Astrocyte of the cerebellum (primary cell): ENCODE data around the gene CAMTA1.

ENCODE experiments used
- DNase-seq: peaks from one replicate; pipeline ENCODE4 v3.0.0-alpha.2; 2011; ENCODE audit warnings: low read depth
- H3K4me3 ChIP-seq: 2 replicates; pipeline ENCODE4 v1.5.1; 2011; ENCODE audit warnings: mild to moderate bottlenecking, low read depth, low read length, moderate library complexity
- in situ Hi-C: cut with HindIII; loops from 2 replicates; pipeline ENCODE4 v1.10.0; 2017; ENCODE audit warnings: low sequenced_read_pairs
- TF ChIP-seq, protein P1 (sequence below): IDR thresholded peaks from 2 replicates; pipeline ENCODE4 v1.5.1; 2012; ENCODE audit warnings: low read length, low read depth, moderate library complexity, mild to moderate bottlenecking; ENCODE audit errors: missing control alignments

Gene CAMTA1

DNA sequence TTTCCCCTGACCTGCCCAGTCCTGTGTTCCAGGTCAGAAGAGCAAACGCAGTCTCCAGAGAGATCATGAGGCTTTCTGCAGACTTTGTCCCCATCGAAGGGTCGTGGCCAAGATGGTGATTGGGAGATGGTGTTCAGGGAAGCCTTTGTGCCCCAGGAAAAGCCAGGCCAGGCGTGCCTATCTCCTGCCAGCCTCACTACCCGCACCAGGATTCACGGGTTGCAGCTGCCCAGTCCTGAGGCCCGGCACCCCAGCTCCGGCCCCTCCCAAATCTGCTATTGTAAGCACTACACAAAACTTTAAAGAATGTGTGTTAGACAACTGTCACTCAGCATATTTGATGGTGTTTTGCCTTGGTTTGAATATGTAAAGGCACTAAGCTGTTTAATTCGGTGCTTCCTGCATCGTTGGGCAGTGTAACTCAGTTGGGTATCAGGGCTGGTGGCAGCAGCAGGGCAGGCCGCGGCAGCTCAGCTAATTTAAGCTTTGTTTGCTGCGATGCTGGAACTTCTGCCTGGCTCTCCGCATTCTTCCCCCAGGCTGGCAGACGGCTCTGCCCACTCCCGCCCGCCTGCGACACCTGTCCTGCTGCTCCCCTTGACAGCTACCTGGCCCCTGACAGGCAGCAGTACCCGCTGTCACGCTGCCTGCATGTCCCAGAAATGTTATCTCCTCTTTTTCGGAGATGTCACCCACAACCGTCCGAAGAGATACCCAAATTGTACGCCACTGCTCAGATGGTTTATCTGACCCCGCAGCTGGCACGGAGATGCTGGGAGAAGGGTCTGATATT, 776.9 kb downstream of the CAMTA1 start:
- H3K4me3 ChIP-seq = no peak overlapping the region
- in situ Hi-C loops = no loop called here
- TF ChIP-seq, protein P1, sequence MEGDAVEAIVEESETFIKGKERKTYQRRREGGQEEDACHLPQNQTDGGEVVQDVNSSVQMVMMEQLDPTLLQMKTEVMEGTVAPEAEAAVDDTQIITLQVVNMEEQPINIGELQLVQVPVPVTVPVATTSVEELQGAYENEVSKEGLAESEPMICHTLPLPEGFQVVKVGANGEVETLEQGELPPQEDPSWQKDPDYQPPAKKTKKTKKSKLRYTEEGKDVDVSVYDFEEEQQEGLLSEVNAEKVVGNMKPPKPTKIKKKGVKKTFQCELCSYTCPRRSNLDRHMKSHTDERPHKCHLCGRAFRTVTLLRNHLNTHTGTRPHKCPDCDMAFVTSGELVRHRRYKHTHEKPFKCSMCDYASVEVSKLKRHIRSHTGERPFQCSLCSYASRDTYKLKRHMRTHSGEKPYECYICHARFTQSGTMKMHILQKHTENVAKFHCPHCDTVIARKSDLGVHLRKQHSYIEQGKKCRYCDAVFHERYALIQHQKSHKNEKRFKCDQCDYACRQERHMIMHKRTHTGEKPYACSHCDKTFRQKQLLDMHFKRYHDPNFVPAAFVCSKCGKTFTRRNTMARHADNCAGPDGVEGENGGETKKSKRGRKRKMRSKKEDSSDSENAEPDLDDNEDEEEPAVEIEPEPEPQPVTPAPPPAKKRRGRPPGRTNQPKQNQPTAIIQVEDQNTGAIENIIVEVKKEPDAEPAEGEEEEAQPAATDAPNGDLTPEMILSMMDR = no peak
- no peak for DNase-seq

DNA sequence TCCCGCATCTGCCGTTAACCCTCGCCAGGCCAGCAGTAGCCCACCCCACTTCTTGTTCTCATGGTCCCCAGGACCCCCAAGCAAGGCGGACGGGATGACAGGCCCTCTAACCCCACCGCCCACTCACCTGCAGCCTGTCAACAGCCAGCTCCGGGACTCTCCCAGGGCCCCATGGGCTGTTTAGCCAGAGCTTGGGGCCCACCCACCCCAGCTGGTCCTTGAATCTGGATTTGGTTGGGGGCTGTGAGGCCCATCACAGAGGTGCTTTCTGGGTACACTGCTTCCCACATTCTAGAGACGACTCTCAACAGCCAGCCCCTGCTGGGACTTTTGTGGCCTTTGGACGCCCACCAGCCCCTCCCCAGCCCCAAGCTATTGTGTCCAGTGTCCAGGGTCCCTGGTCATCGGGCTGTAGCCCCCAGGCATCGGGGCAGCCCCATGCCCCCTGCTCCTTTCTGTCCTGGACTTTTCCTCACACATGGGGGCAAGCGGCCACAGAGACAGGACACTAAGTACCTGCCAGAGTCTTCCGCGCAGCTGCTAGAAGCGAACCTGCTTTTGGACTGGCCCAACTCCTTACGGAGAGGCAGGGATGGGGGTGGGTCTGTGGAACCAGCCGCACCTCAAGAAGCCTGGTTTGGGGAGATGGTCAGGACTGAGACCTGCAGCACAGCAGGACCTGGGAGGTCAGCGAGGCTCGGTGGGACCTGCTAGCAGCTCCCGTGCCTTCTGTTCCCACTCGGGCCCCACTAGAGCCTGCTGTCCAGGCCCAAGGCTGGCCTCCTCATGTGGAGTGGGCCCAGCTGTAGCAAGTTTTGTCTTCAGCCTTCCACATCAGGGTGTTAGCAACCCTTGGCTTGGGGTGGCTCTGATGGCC, 777.7 kb downstream of the CAMTA1 start:
- H3K4me3 ChIP-seq = no peak overlapping the region
- in situ Hi-C loops = no loop called here
- TF ChIP-seq, protein P1 = no peak
- no peak for DNase-seq

DNA sequence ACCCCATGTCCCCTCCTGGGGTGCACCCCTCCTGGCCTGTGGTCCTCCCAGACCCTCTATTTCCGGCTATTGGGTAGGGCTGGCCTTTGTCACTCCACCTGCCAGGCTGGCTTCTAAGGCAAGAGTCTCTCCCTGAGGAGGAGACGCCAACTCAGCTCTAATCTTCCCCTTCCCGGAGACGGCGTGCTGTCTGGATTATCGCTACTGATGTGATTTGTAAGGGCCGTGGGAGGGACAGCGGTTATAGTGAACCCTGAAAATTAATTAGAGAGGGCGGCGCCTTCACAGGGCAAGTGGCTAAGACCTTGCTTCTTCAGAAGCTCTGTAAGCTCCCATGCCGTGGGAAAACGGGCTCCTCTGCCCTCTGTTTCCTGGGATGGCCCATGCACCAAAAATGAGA, 778.9 kb downstream of the CAMTA1 start:
- in situ Hi-C loops = no loop called here

DNA sequence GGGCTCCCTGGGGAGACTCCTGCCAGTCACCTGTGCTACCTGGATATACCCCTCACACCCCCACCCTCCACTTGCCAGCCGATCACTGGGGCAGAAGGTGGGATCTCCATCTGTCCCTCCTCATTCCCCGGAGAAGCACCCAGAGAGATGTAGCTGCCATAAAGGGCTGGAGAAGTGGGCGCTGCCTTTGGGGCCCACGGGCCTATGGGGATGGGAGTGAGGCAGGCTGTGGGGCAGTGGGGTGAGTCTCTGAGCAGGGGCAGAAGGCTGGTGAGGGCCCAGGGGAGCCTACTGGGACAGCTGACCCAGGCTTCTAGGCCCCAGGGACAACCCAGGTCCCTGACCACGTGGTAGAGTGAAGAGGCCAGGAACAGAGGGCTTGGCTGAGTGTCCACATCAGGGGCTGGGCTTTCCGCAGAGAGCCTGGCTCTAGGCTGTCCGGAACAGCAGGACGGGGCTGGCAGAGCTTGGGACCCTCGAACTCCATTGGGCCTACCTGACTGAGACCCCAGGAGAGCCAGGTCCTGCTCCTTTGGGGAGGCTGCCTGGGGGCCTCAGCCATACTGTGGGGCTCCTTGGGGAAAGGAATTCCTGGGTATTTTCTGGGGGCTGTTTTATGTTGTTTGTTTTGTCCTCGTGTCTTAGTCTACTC, 780.0 kb downstream of the CAMTA1 start:
- in situ Hi-C loops = no loop called here
- TF ChIP-seq, protein P1 = no peak
- no peak for DNase-seq
- no peak overlapping the region for H3K4me3 ChIP-seq

More for the DNA sequence above, 778.9 kb downstream of the CAMTA1 start:
- DNase-seq = no peak
- TF ChIP-seq, protein P1 = no peak
- H3K4me3 ChIP-seq = no peak overlapping the region

DNA sequence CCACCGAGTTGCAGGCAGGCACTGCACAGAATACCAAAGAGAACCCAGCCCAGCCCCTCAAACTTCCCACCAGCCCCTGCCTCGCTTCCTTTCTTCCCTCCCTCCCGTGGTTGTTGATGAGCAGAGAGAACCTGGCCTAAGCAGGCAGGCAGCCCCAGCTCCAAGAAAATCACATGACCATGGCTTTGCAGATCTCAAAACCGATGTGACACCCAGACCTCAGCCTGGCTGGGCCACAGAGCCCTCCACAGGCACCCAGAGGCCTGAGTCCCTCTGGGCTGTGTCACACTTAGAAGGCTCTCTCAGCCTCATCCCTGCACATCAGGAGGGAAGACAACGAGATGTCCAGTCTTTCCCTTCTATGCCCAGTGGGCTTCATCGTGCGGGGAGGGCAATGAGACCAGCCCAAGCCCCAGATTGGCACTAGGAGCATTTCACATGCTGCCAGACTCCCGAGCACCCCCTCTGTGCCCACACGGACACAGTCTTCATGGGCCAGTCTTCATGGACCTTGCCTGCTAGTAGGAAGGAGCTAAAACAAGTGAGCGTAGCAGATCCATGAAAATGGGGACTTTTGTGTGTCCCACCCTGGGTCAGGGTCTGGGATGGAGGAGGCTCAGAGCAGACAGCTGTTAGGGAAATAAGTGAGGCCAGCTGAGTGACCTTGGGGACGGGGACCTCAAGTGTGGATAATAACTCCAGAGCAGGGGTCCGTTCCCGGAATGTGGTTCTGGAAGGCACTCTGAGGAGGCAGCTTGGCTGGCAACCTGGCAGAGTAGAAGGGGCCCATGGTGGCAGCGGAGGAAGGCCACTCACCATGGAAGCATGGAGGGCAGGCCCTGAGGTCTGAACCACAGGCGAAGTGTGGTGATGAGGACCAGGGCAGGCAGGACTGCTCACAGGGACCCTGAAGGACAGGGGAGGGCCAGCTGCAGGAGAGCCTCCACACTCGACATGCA, 781.4 kb downstream of the CAMTA1 start:
- TF ChIP-seq, protein P1 = no peak
- H3K4me3 ChIP-seq = no peak overlapping the region
- in situ Hi-C loops = no loop called here
- DNase-seq = no peak
